KMS-11 (cell line): ENCODE data around the gene ADARB1.

ENCODE experiments used
- H2AFZ ChIP-seq: fragments of 200-600 bp; sonication (generic); 2 replicates; pipeline ENCODE4 v1.6.1; 2016; ENCODE audit warnings: antibody characterized with exemption, mixed run types, low read depth
- H3K27ac ChIP-seq: fragments of 200-600 bp; sonication (generic); 2 replicates; pipeline ENCODE4 v1.6.1; 2016; ENCODE audit warnings: mild to moderate bottlenecking, mixed run types
- H3K27me3 ChIP-seq: fragments of 200-600 bp; sonication (generic); 2 replicates; pipeline ENCODE4 v1.6.1; 2017; ENCODE audit warnings: mild to moderate bottlenecking, low read depth, mixed run types, moderate library complexity; ENCODE audit not compliant: insufficient read depth
- H3K36me3 ChIP-seq: fragments of 200-600 bp; sonication (generic); 2 replicates; pipeline ENCODE4 v1.6.1; 2017; ENCODE audit warnings: mild to moderate bottlenecking, mixed run types; ENCODE audit not compliant: insufficient read depth
- H3K4me1 ChIP-seq: fragments of 200-600 bp; sonication (generic); 2 replicates; pipeline ENCODE4 v1.6.1; 2016; ENCODE audit warnings: mild to moderate bottlenecking, low read depth, mixed run types; ENCODE audit not compliant: poor library complexity, severe bottlenecking
- H3K4me2 ChIP-seq: fragments of 200-600 bp; sonication (generic); 2 replicates; pipeline ENCODE4 v1.7.0; 2016; ENCODE audit warnings: mild to moderate bottlenecking, mixed run types
- H3K4me3 ChIP-seq: fragments of 200-600 bp; sonication (generic); IDR thresholded peaks from 2 replicates; pipeline ENCODE4 v1.6.1; 2017; ENCODE audit warnings: low read depth, low read length, mixed read lengths; ENCODE audit not compliant: insufficient read depth
- H3K79me2 ChIP-seq: fragments of 200-600 bp; sonication (generic); 2 replicates; pipeline ENCODE4 v1.6.1; 2016; ENCODE audit warnings: low read depth, mixed run types; ENCODE audit not compliant: insufficient read depth
- H3K9ac ChIP-seq: fragments of 200-600 bp; sonication (generic); 2 replicates; pipeline ENCODE4 v1.6.1; 2016; ENCODE audit warnings: mild to moderate bottlenecking, mixed run types
- H4K20me1 ChIP-seq: fragments of 200-600 bp; sonication (generic); 2 replicates; pipeline ENCODE4 v1.6.1; 2016; ENCODE audit warnings: mild to moderate bottlenecking, mixed run types; ENCODE audit not compliant: insufficient read depth
- CTCF ChIP-seq: fragments of 200-600 bp; sonication (generic); conservative IDR thresholded peaks from 2 replicates; pipeline ENCODE4 v1.6.1; 2017; ENCODE audit warnings: low read depth, mild to moderate bottlenecking, antibody characterized with exemption, low read length, moderate library complexity, mixed read lengths

The ADARB1 gene

GRCh38 chr21:45122030-45122429 is 47.6 kb downstream of the ADARB1 start:
- peak overlapping the region; percentile 81 for H3K4me2 ChIP-seq
- peak overlapping the region; percentile 51 for H3K27ac ChIP-seq
- no peak overlapping the region for H2AFZ ChIP-seq
- H3K4me1 ChIP-seq = peaks cover 46% of the 10 kb centered on the region
- H3K9ac ChIP-seq = no peak overlapping the region; the same call in 1 of the 2 replicates
- H3K4me3 ChIP-seq = no peak overlapping the region
- peaks cover 6% of the 10 kb centered on the region; the same call in 1 of the 2 replicates for H3K79me2 ChIP-seq
- no peaks in the 10 kb centered on the region for H3K27me3 ChIP-seq
- H4K20me1 ChIP-seq = no peaks in the 10 kb centered on the region
- TF ChIP-seq CTCF = no peak
- no peaks in the 10 kb centered on the region for H3K36me3 ChIP-seq

- Histone ChIP-seq H3K4me1 (peaks cover 47% of the 10 kb centered on the region), H3K27ac (peak overlapping the region; percentile 51), H3K4me3 (no peak overlapping the region), H3K9ac (no peak overlapping the region; the same call in 1 of the 2 replicates), H3K4me2 (peak overlapping the region; percentile 81), H3K79me2 (peaks cover 6% of the 10 kb centered on the region; the same call in 1 of the 2 replicates), H4K20me1 (no peaks in the 10 kb centered on the region), H3K27me3 (no peaks in the 10 kb centered on the region), H2AFZ (no peak overlapping the region), H3K36me3 (no peaks in the 10 kb centered on the region)
- no peak for TF ChIP-seq CTCF
Observed at GRCh38 chr21:45122432-45123132, 48.2 kb downstream of the ADARB1 start.

- TF ChIP-seq CTCF = no peak
- Histone ChIP-seq H3K27ac (peak overlapping the region; percentile 51; the same call in 1 of the 2 replicates), H3K27me3 (no peaks in the 10 kb centered on the region), H3K4me1 (peaks cover 56% of the 10 kb centered on the region), H3K4me3 (no peak overlapping the region), H3K36me3 (no peaks in the 10 kb centered on the region), H3K79me2 (peaks cover 6% of the 10 kb centered on the region; the same call in 1 of the 2 replicates), H4K20me1 (no peaks in the 10 kb centered on the region), H3K4me2 (peak overlapping the region; percentile 81), H2AFZ (no peak overlapping the region), H3K9ac (no peak overlapping the region)
Observed at GRCh38 chr21:45123440-45123839, 49.1 kb downstream of the ADARB1 start.

GRCh38 chr21:45124596-45124995 is 50.2 kb downstream of the ADARB1 start:
- TF ChIP-seq CTCF = no peak
- Histone ChIP-seq H3K79me2 (peaks cover 5% of the 10 kb centered on the region; the same call in 1 of the 2 replicates), H4K20me1 (no peaks in the 10 kb centered on the region), H3K4me2 (no peak overlapping the region; the same call in 1 of the 2 replicates), H3K27me3 (no peaks in the 10 kb centered on the region), H3K27ac (no peak overlapping the region), H3K4me1 (peaks cover 67% of the 10 kb centered on the region), H3K9ac (no peak overlapping the region), H3K4me3 (no peak overlapping the region), H3K36me3 (no peaks in the 10 kb centered on the region), H2AFZ (no peak overlapping the region)
